HepG2 (cell line): ENCODE measurements around the gene PFAS. TPM values are rescaled to one million over a fixed set of nuclear protein-coding genes. Genes with fewer than 3 reads are reported as not detected.

Source experiments
- ATRX ChIP-seq: sonication (generic); formaldehyde crosslinking; IDR thresholded peaks from 2 replicates; pipeline ENCODE4 v1.4.0; 2020; ENCODE audit warnings: missing genetic modification reagents, borderline replicate concordance
- BCLAF1 ChIP-seq: fragments of 450-650 bp; IDR thresholded peaks from 2 replicates; pipeline ENCODE4 v1.6.1; 2017; ENCODE audit warnings: mild to moderate bottlenecking
- CBFB ChIP-seq: sonication (generic); formaldehyde crosslinking; IDR thresholded peaks from 2 replicates; pipeline ENCODE4 v1.4.0; 2020; ENCODE audit warnings: missing genetic modification reagents
- CREB1 ChIP-seq, 2 experiments: fragments of 450-650 bp in 1 of 2; IDR thresholded peaks; 2 replicates each; pipeline ENCODE4 v1.6.1; 2016 to 2017; ENCODE audit warnings: control low read depth in 1 of 2, mild to moderate bottlenecking in 1 of 2, missing compliant biosample characterization in 1 of 2, missing genetic modification characterization in 1 of 2
- ETV5 ChIP-seq: IDR thresholded peaks from 2 replicates; pipeline ENCODE4 v1.6.1; 2018; ENCODE audit warnings: missing biosample characterization, missing genetic modification reagents, inconsistent platforms, borderline replicate concordance
- FOSL2 ChIP-seq: sonication (generic); formaldehyde crosslinking; IDR thresholded peaks from 2 replicates; pipeline ENCODE4 v1.4.0; 2020; ENCODE audit warnings: missing genetic modification reagents
- GLI4 ChIP-seq: sonication (generic); formaldehyde crosslinking; IDR thresholded peaks from 2 replicates; pipeline ENCODE4 v1.5.1; 2020; ENCODE audit warnings: missing genetic modification reagents, mild to moderate bottlenecking, moderate library complexity, borderline replicate concordance
- HMGA1 ChIP-seq: sonication (generic); formaldehyde crosslinking; conservative IDR thresholded peaks from 2 replicates; pipeline ENCODE4 v1.4.0; 2020; ENCODE audit warnings: missing genetic modification reagents
- IKZF4 ChIP-seq: sonication (generic); formaldehyde crosslinking; IDR thresholded peaks from 2 replicates; pipeline ENCODE4 v1.5.1; 2020; ENCODE audit warnings: borderline replicate concordance, mild to moderate bottlenecking, low read depth, missing genetic modification reagents; ENCODE audit errors: not compliant biosample characterization
- PAF1 ChIP-seq: IDR thresholded peaks from 2 replicates; pipeline ENCODE4 v1.6.1; 2016; ENCODE audit warnings: missing genetic modification reagents, missing compliant biosample characterization
- RAD51 ChIP-seq: fragments of 450-650 bp; IDR thresholded peaks from 2 replicates; pipeline ENCODE4 v1.6.1; 2016; ENCODE audit warnings: borderline replicate concordance
- RARA ChIP-seq: IDR thresholded peaks from 2 replicates; pipeline ENCODE4 v1.6.1; 2016; ENCODE audit warnings: missing genetic modification reagents, missing compliant biosample characterization
- SMC3 ChIP-seq: IDR thresholded peaks from 2 replicates; pipeline ENCODE4 v1.6.1; 2011; ENCODE audit warnings: low read length, improper control_type of control experiment
- SRF ChIP-seq: IDR thresholded peaks from 2 replicates; pipeline ENCODE4 v1.6.1; 2011; ENCODE audit warnings: mild to moderate bottlenecking, low read depth, low read length, moderate library complexity
- TAF1 ChIP-seq: sonication (generic); formaldehyde crosslinking; IDR thresholded peaks from 2 replicates; pipeline ENCODE4 v1.4.0; 2020; ENCODE audit warnings: missing genetic modification reagents
- TEAD3 ChIP-seq: optimal IDR thresholded peaks from 2 replicates; pipeline ENCODE3; 2016; ENCODE audit warnings: borderline replicate concordance
- TFE3 ChIP-seq: IDR thresholded peaks from 2 replicates; pipeline ENCODE4 v1.6.1; 2016
- ZFP37 ChIP-seq: sonication (generic); formaldehyde crosslinking; IDR thresholded peaks from 2 replicates; pipeline ENCODE4 v1.4.0; 2020; ENCODE audit warnings: missing genetic modification reagents, borderline replicate concordance
- ZFYVE20 ChIP-seq: sonication (generic); formaldehyde crosslinking; IDR thresholded peaks from 2 replicates; pipeline ENCODE4 v1.8.0; 2023; ENCODE audit warnings: low read depth, mild to moderate bottlenecking, moderate library complexity, missing genetic modification reagents, borderline replicate concordance
- ZNF382 ChIP-seq: sonication (generic); formaldehyde crosslinking; IDR thresholded peaks from 2 replicates; pipeline ENCODE4 v1.5.0; 2020; ENCODE audit warnings: missing genetic modification reagents, mild to moderate bottlenecking, borderline replicate concordance
- ZNF383 ChIP-seq: sonication (generic); formaldehyde crosslinking; IDR thresholded peaks from 2 replicates; pipeline ENCODE4 v1.4.0; 2020; ENCODE audit warnings: missing genetic modification reagents, mild to moderate bottlenecking, borderline replicate concordance
- ZNF431 ChIP-seq: sonication (generic); formaldehyde crosslinking; IDR thresholded peaks from 2 replicates; pipeline ENCODE4 v1.9.0; 2022; ENCODE audit warnings: missing genetic modification reagents, low read depth, mild to moderate bottlenecking, borderline replicate concordance
- ZNF460 ChIP-seq: sonication (generic); formaldehyde crosslinking; IDR thresholded peaks from 2 replicates; pipeline ENCODE4 v1.5.1; 2020; ENCODE audit warnings: missing genetic modification reagents, mild to moderate bottlenecking, borderline replicate concordance
- ZNF547 ChIP-seq: sonication (generic); formaldehyde crosslinking; IDR thresholded peaks from 2 replicates; pipeline ENCODE4 v1.5.1; 2020; ENCODE audit warnings: mild to moderate bottlenecking, missing genetic modification reagents
- ZNF776 ChIP-seq: sonication (generic); formaldehyde crosslinking; IDR thresholded peaks from 2 replicates; pipeline ENCODE4 v1.4.0; 2020; ENCODE audit warnings: mild to moderate bottlenecking, missing genetic modification reagents
- ZSCAN20 ChIP-seq: sonication (generic); formaldehyde crosslinking; IDR thresholded peaks from 2 replicates; pipeline ENCODE4 v1.4.0; 2020; ENCODE audit warnings: missing genetic modification reagents, mild to moderate bottlenecking, borderline replicate concordance
- polyA plus RNA-seq, 8 experiments: library from polyadenylated mRNA; depleted of rRNA in 3 of 8; stranded (reverse) in 7 of 8; unstranded in 1 of 8; fragments of >200 nt; fragmentation: Illumina TruSeq in 4 of 8; extraction: Trizol in 4 of 8; gene quantifications; 2 replicates each; pipeline versions ENCODE4 v1.2.1 to v1.2.3, GENCODE V29; 2011 to 2016; ENCODE audit warnings: low read depth in 4 of 8, missing spikeins in 1 of 8, mixed read lengths in 1 of 8; ENCODE audit not compliant: insufficient read depth in 1 of 8
- total RNA-seq, 5 experiments: library from RNA; depleted of rRNA; stranded (reverse); fragments of >200 nt; fragmentation: Illumina TruSeq; extraction: Trizol; gene quantifications; 2 replicates each; pipeline ENCODE4 v1.2.3, GENCODE V29; 2016; ENCODE audit warnings: low read depth in 1 of 5

The PFAS gene
- total and polyA plus RNA-seq, 2 of the 13 experiments (the other 11 are each of a cell fraction or from before 2014, with no cell fraction given): 49.4 to 58.2 TPM

DNA sequence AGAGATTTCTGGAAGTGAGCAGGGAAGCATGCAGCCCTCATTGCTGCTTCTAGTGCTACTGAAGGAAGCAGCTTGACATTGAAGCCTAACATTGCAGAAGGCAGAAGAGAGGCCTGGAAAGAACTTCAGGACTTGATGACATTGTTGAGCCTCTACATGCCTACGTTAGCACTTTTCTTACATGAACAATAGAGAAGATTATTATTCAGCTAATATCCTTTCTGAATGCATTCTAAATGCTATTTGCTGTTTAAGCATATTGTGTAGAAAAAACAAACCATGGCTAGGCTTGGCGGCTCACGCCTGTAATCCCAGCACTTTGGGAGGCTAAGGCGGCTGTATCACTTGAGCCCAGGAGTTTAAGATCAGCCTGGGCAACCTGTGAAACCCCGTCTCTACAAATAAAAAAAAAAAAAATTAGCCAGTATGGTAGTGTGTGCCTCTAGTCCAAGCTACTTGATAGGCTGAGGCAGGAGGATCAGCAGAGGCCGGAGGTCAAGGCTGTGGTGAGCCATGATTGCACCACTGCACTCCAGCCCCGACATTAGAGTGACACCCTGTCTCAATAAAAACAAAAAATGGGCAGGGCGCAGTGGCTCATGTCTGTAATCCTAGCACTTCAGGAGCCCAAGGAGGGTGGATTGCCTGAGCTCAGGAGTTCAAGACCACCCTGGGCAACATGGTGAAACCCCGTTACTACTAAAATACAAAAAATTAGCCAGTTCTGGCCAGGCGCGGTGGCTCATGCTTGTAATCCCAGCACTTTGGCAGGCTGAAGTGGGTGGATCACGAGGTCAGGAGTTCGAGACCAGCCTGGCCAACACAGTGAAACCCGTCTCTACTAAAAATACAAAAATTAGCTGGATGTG lies 36.5 kb upstream of the PFAS start (continued):
- no peak for TF ChIP-seq TAF1 (CRISPR knock-in tag)
- 0 out of 2 replicates have a peak, but pooled peaks have one; percentile 71 for TF ChIP-seq CBFB (CRISPR knock-in tag)
- TF ChIP-seq GLI4 (CRISPR knock-in tag): no peak
- TF ChIP-seq RARA: peak; percentile 87
- peak; percentile 36 for TF ChIP-seq TEAD3 (CRISPR knock-in tag)
- TF ChIP-seq ZFYVE20 (CRISPR knock-in tag): no peak
- TF ChIP-seq CREB1 (IDR thresholded peaks at IDR 0.05): no peak
- peak; percentile 42; the same call in 1 of the 2 replicates for TF ChIP-seq CREB1 (CRISPR knock-in tag; IDR thresholded peaks at IDR 0.05)
- peak; percentile 34; the same call in 1 of the 2 replicates for TF ChIP-seq ZNF776 (CRISPR knock-in tag)
- no peak for TF ChIP-seq ZNF383
- TF ChIP-seq ZSCAN20: no peak
- TF ChIP-seq ZNF460: no peak
- no peak for TF ChIP-seq ZNF431 (CRISPR knock-in tag)
- TF ChIP-seq HMGA1: no peak
- TF ChIP-seq PAF1 (CRISPR knock-in tag): no peak
- TF ChIP-seq TFE3: peak; percentile 40; the same call in 1 of the 2 replicates
- no peak for TF ChIP-seq IKZF4
- no peak for TF ChIP-seq ZFP37 (CRISPR knock-in tag)
- TF ChIP-seq SMC3: peak; percentile 29; the same call in 1 of the 2 replicates
- no peak for TF ChIP-seq BCLAF1
- TF ChIP-seq ATRX (CRISPR knock-in tag): no peak
- no peak for TF ChIP-seq ZNF382 (CRISPR knock-in tag)
- TF ChIP-seq RAD51: no peak
- TF ChIP-seq ETV5 (CRISPR knock-in tag): peak; percentile 27; the same call in 1 of the 2 replicates
- TF ChIP-seq FOSL2 (CRISPR knock-in tag): peak; percentile 74
- no peak for TF ChIP-seq ZNF547 (CRISPR knock-in tag)
- no peak for TF ChIP-seq SRF
